ENCODE results near the gene C2orf72.

Gene C2orf72

DNA sequence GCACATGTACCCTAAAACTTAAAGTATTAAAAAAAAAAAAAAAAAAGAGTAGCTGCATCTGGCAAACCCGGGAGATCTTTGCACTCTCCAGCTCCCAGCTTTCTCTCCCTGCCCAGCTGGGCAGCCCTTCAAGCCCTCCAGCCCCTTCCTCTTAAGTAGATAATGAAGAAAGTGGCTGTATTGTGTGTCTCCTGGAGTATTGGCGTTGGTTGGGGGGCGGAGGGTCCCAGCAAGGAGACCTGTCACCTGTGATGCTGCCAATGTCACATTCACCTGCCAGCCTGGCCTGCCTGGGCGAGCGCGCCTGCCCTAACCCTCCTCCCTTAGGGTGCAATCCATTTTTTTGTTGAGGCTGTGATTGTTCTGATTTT lies 2.0 kb downstream of the C2orf72 start:
- no peak overlapping the region for H3K4me3 ChIP-seq (ENCODE audit: low read depth in 1 of 2, low read length in 1 of 2)
- no peak for TF ChIP-seq CTCF (IDR thresholded peaks at IDR 0.05)
- H3K27ac ChIP-seq: no peak overlapping the region
- H3K27me3 ChIP-seq: peaks cover 95% of the 10 kb centered on the region
- H3K9me3 ChIP-seq: no peaks in the 10 kb centered on the region
- no peaks in the 10 kb centered on the region for H3K36me3 ChIP-seq
- no peaks in the 10 kb centered on the region for H3K4me1 ChIP-seq (ENCODE audit: control insufficient read depth in 1 of 2, insufficient read depth in 1 of 2, low read depth in 1 of 2, low read length in 1 of 2)

DNA sequence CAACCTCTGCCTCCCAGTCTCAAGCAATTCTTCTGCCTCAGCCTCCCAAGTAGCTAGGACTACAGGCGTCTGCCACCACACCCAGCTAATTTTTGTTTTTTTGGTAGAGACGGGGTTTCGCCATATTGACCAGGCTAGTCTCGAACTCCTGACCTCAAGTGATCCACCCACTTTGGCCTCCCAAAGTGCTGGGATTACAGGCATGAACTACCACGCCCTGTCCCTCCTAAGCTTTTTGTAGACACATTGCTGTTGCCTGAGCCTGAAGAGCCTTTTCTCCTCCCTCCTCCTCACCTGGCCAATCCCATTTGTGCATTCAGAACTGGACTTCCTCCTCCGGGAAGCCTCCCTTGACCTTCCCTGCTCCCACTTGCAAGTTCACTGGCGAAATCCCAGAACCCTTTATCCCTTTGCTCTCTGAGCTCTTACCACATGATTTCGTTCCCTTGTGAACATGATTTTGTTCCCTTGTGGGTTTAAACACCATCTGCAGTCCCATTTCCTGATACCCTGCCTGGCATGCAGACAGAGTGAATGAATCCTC lies 2.6 kb downstream of the C2orf72 start:
- Histone ChIP-seq H3K27ac (no peak overlapping the region), H3K36me3 (no peaks in the 10 kb centered on the region), H3K27me3 (peaks cover 89% of the 10 kb centered on the region), H3K4me3 (ENCODE audit: low read depth in 1 of 2, low read length in 1 of 2) (no peak overlapping the region), H3K4me1 (ENCODE audit: control insufficient read depth in 1 of 2, insufficient read depth in 1 of 2, low read depth in 1 of 2, low read length in 1 of 2) (no peaks in the 10 kb centered on the region), H3K9me3 (no peaks in the 10 kb centered on the region)
- no peak for TF ChIP-seq CTCF (IDR thresholded peaks at IDR 0.05)

GRCh38 chr2:231041061-231041689 lies 3.9 kb downstream of the C2orf72 start:
- Histone ChIP-seq H3K4me3 (ENCODE audit: low read depth in 1 of 2, low read length in 1 of 2) (no peak overlapping the region), H3K27ac (no peak overlapping the region), H3K4me1 (ENCODE audit: control insufficient read depth in 1 of 2, insufficient read depth in 1 of 2, low read depth in 1 of 2, low read length in 1 of 2) (no peaks in the 10 kb centered on the region), H3K27me3 (peaks cover 79% of the 10 kb centered on the region), H3K36me3 (no peaks in the 10 kb centered on the region), H3K9me3 (no peaks in the 10 kb centered on the region)
- TF ChIP-seq CTCF (IDR thresholded peaks at IDR 0.05): no peak

DNA sequence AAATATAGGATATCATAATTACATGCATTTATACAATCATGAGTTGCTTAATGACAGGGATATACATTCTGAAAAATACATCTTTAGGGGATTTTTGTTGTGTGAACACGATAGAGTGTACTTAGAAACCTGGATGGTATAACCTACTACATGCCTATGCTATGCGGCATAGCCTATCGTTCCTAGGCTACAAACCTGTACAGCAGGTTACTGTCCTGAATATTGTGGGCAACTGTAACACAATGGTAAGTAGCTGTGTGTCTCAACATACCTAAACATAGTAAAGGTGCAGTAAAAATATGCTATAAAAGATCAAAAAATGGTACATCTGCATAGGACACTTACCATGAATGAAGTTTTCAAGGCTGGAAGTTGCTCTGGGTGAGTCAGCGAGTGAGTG lies 6.5 kb downstream of the C2orf72 start:
- no peaks in the 10 kb centered on the region for H3K4me1 ChIP-seq (ENCODE audit: control insufficient read depth in 1 of 2, insufficient read depth in 1 of 2, low read depth in 1 of 2, low read length in 1 of 2)
- no peaks in the 10 kb centered on the region for H3K9me3 ChIP-seq
- H3K36me3 ChIP-seq: no peaks in the 10 kb centered on the region
- H3K27ac ChIP-seq: no peak overlapping the region
- H3K27me3 ChIP-seq: peaks cover 82% of the 10 kb centered on the region
- no peak for TF ChIP-seq CTCF (IDR thresholded peaks at IDR 0.05)
- no peak overlapping the region for H3K4me3 ChIP-seq (ENCODE audit: low read depth in 1 of 2, low read length in 1 of 2)

- no peaks in the 10 kb centered on the region for H3K9me3 ChIP-seq
- no peaks in the 10 kb centered on the region for H3K4me1 ChIP-seq (ENCODE audit: control insufficient read depth in 1 of 2, insufficient read depth in 1 of 2, low read depth in 1 of 2, low read length in 1 of 2)
- no peak overlapping the region for H3K27ac ChIP-seq
- no peak for TF ChIP-seq CTCF (IDR thresholded peaks at IDR 0.05)
- H3K36me3 ChIP-seq: no peaks in the 10 kb centered on the region
- no peak overlapping the region for H3K4me3 ChIP-seq (ENCODE audit: low read depth in 1 of 2, low read length in 1 of 2)
- H3K27me3 ChIP-seq: peaks cover 82% of the 10 kb centered on the region
These were observed 9.6 kb downstream of the C2orf72 start for GRCh38 chr2:231046916-231047273.
